GM12865 (cell line): ENCODE data around the gene TMEM232.
"Not testable (repeated sequence)": the region's sequence is repeated elsewhere in the genome, so short reads cannot be mapped to it uniquely, and the experiment has no call there.

Experiments used
- DNase-seq: peaks from one replicate; pipeline ENCODE4 v3.0.0; 2010; ENCODE audit warnings: low read depth
- H3K4me3 ChIP-seq: 2 replicates; pipeline ENCODE4 v1.5.1; 2011; ENCODE audit warnings: mild to moderate bottlenecking, low read depth, low read length, control low read depth
- TF ChIP-seq, protein P1 (sequence below): IDR thresholded peaks from 2 replicates; pipeline ENCODE4 v1.5.1; 2011; ENCODE audit warnings: low read length, control low read depth, low read depth, inconsistent platforms; ENCODE audit not compliant: insufficient read depth; ENCODE audit errors: missing control alignments

The TMEM232 gene

DNA sequence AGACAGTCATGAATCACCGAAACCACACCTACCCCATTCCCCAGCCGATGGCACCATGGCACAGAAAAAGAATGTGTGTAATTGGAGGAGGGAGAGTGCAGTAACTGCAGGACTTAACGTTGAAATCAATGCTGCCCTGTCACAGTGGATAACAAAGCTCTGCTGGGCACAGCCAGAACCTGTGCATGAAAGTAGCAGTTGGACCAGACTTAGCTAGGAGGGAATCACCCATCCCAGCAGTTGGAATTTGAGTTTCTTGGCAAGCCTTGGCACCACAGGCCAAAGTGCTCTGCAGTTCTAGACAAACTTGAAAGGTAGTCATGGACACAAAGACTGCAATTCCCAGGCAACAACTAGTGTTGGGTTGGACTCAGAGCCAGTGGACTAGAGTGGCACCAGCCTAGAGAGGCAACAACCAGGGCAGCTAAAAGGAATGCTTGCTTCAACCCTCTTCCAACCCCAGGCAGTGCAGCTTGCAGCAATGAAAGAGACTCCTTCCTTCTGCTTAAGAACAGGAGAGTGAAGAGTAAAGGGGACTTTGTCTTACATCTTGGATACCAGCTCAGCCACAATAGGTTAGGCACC is 19.1 kb downstream of the TMEM232 start:
- H3K4me3 ChIP-seq = no peak overlapping the region
- DNase-seq = no peak
- TF ChIP-seq, protein P1, sequence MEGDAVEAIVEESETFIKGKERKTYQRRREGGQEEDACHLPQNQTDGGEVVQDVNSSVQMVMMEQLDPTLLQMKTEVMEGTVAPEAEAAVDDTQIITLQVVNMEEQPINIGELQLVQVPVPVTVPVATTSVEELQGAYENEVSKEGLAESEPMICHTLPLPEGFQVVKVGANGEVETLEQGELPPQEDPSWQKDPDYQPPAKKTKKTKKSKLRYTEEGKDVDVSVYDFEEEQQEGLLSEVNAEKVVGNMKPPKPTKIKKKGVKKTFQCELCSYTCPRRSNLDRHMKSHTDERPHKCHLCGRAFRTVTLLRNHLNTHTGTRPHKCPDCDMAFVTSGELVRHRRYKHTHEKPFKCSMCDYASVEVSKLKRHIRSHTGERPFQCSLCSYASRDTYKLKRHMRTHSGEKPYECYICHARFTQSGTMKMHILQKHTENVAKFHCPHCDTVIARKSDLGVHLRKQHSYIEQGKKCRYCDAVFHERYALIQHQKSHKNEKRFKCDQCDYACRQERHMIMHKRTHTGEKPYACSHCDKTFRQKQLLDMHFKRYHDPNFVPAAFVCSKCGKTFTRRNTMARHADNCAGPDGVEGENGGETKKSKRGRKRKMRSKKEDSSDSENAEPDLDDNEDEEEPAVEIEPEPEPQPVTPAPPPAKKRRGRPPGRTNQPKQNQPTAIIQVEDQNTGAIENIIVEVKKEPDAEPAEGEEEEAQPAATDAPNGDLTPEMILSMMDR = no peak

GRCh38 chr5:110705349-110705748 is 21.1 kb downstream of the TMEM232 start:
- DNase-seq = no peak
- no peak overlapping the region for H3K4me3 ChIP-seq
- TF ChIP-seq, protein P1 = no peak

DNA sequence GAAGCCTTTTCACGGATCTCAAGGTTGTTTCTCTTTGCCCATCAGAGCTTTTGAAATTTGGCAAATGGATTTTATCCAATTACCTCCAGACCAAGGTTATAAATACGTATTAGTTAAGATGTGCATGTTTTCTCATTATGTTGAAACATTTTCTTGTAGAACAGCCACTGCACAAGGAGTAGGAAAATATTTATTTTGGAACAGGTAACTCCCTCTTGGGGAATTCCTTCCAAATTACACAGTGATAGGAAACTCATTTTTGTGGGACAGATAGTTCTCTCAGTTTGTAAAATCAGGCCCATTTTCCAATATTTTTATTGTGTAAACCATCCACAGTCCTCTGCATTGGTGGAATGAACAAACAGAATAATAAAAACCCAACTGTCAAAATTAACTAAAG is 23.0 kb downstream of the TMEM232 start:
- DNase-seq = no peak
- no peak overlapping the region for H3K4me3 ChIP-seq
- TF ChIP-seq, protein P1 = no peak

DNA sequence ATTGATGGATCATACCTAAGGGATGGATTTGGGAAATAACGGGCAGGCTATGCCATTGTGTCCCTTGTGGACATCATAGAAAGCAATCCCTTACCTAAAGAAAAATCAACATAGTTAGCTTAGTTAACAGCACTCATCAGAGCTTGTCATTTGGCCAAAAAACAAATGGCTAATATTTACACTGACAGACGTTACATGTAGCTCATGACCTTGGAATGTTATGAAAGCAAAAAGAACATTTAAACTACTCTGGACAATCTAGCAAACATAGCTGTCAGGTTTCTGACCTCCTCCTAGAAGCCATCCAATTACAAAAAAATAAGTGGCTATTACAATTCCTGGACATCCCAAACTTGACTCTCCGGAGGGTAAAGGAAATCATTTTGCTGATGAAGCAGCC is 23.8 kb downstream of the TMEM232 start:
- TF ChIP-seq, protein P1 = no peak
- no peak overlapping the region for H3K4me3 ChIP-seq
- no peak for DNase-seq

- no peak overlapping the region for H3K4me3 ChIP-seq
- TF ChIP-seq, protein P1 = no peak
- no peak for DNase-seq
Observed at GRCh38 chr5:110702300-110702699, 24.2 kb downstream of the TMEM232 start.

DNA sequence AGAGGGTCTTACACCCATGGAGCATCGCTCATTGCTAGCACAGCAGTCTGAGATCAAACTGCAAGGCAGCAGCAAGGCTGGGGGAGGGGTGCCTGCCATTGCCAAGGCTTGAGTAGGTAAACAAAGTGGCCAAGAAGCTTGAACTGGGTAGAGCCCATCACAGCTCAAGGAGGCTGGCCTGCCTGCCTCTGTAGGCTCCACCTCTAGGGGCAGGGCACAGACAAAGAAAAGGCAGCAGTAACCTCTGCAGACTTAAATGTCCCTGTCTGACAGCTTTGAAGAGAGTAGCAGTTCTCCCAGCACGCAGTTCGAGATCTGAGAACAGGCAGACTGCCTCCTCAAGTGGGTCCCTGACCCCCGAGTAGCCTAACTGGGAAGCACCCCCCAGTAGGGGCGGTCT is 33.8 kb downstream of the TMEM232 start:
- not testable (repeated sequence) for H3K4me3 ChIP-seq, DNase-seq

DNA sequence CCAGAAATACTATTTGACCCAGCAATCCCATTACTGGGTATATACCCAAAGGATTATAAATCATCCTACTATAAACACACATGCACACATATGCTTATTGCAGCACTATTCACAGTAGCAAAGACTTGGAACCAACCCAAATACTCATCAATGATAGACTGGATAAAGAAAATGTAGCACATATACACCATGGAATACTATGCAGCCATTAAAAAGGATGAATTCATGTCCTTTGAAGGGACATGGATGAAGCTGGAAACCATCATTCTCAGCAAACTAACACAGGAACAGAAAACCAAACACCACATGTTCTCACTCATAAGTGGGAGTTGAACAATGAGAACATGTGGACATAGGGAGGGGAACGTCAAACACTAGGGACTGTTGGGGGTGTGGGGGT is 35.9 kb downstream of the TMEM232 start:
- not testable (repeated sequence) for H3K4me3 ChIP-seq, DNase-seq

GRCh38 chr5:110687485-110687884 is 39.0 kb downstream of the TMEM232 start:
- H3K4me3 ChIP-seq = no peak overlapping the region
- TF ChIP-seq, protein P1 = no peak
- DNase-seq = no peak
